WERI-Rb-1 (cell line): ENCODE results near the gene PLK2.
A peak's percentile ranks its signal among the peaks of the same experiment; 100 is the strongest.

Experiments
- DNase-seq: peaks from one replicate; pipeline ENCODE4 v3.0.0-alpha.2; 2020
- H3K27ac ChIP-seq: fragments of 250-450 bp; sonication (Bioruptor Pico); 2 replicates; pipeline ENCODE4 v1.5.1; 2020; ENCODE audit warnings: mild to moderate bottlenecking, moderate library complexity
- H3K27me3 ChIP-seq: fragments of 250-450 bp; sonication (Bioruptor Pico); 2 replicates; pipeline ENCODE4 v1.5.1; 2021; ENCODE audit warnings: mild to moderate bottlenecking, low read depth, moderate library complexity; ENCODE audit not compliant: insufficient read depth, severe bottlenecking
- H3K36me3 ChIP-seq: fragments of 250-450 bp; sonication (Bioruptor Pico); 2 replicates; pipeline ENCODE4 v1.5.1; 2020; ENCODE audit warnings: mild to moderate bottlenecking, moderate library complexity
- H3K4me3 ChIP-seq: 2 replicates; pipeline ENCODE4 v1.5.1; 2011; ENCODE audit warnings: low read depth, mild to moderate bottlenecking, control low read depth, low read length
- H3K9me3 ChIP-seq: fragments of 250-450 bp; sonication (Bioruptor Pico); 2 replicates; pipeline ENCODE4 v1.5.1; 2021; ENCODE audit warnings: mild to moderate bottlenecking, moderate library complexity; ENCODE audit not compliant: severe bottlenecking
- TF ChIP-seq, protein P1 (sequence below): IDR thresholded peaks from 2 replicates; pipeline ENCODE4 v1.5.1; 2011; ENCODE audit warnings: low read depth, mild to moderate bottlenecking, control low read depth, inconsistent platforms, low read length

The PLK2 gene

DNA sequence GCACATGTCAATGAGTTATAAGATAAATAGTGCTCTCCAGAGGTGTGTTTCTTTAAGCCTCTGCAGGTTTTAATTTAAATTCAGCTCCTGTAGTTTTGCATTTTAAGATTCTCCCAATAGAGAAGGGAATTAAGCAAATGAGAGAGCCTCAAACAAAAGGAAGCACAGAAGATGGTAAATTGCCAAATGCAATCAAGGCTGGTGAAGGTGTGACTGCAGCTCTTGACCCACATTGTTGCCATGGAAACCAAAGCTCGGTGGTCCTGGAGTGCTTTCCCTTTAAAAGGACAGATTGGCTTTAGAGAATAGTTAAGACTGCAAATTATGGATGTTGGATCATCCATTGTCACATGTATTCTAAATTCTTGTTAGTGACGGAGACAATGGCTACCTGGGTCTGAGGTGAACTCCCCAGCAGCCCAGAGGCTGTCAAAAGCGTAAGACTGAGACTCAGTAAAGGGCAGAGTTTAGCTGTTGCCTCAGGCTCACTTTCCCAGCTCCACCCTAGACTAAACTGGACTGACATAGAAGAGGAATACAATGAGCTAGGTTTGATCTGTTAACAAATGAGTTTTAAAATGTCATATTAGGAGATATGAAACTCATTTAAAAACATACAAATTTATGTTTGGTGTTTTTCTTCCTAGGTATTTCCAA is 43.6 kb upstream of the PLK2 start:
- Histone ChIP-seq H3K4me3 (no peak overlapping the region), H3K36me3 (no peaks in the 10 kb centered on the region), H3K9me3 (no peaks in the 10 kb centered on the region), H3K27me3 (no peaks in the 10 kb centered on the region), H3K27ac (no peak overlapping the region)
- no peak for DNase-seq
- TF ChIP-seq, protein P1, sequence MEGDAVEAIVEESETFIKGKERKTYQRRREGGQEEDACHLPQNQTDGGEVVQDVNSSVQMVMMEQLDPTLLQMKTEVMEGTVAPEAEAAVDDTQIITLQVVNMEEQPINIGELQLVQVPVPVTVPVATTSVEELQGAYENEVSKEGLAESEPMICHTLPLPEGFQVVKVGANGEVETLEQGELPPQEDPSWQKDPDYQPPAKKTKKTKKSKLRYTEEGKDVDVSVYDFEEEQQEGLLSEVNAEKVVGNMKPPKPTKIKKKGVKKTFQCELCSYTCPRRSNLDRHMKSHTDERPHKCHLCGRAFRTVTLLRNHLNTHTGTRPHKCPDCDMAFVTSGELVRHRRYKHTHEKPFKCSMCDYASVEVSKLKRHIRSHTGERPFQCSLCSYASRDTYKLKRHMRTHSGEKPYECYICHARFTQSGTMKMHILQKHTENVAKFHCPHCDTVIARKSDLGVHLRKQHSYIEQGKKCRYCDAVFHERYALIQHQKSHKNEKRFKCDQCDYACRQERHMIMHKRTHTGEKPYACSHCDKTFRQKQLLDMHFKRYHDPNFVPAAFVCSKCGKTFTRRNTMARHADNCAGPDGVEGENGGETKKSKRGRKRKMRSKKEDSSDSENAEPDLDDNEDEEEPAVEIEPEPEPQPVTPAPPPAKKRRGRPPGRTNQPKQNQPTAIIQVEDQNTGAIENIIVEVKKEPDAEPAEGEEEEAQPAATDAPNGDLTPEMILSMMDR = no peak

GRCh38 chr5:58501778-58502417 is 42.0 kb upstream of the PLK2 start:
- Histone ChIP-seq H3K9me3 (no peaks in the 10 kb centered on the region), H3K27ac (no peak overlapping the region), H3K36me3 (no peaks in the 10 kb centered on the region), H3K4me3 (no peak overlapping the region), H3K27me3 (no peaks in the 10 kb centered on the region)
- DNase-seq = no peak
- TF ChIP-seq, protein P1 = peak; percentile 44; the same call in 1 of the 2 replicates

DNA sequence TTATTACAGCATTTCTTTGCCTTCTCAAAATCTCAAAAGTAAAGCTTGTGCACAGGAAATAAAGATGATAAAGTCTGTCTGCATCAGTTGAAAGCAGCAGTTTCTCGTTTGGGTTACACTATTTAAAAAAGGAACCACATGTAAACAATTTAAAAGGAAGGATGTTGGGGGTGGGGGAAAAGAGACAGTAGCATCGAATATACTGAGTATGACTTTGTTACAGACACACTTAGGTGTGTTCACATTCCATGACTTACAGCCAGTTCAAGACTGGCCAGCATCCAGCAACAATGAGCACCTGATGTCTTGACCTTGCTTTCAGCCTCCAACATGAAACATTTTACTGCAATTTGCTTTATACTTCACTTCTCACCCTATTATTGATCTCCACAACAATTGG is 40.1 kb upstream of the PLK2 start:
- Histone ChIP-seq H3K27ac (no peak overlapping the region), H3K36me3 (no peaks in the 10 kb centered on the region), H3K27me3 (no peaks in the 10 kb centered on the region), H3K9me3 (no peaks in the 10 kb centered on the region), H3K4me3 (no peak overlapping the region)
- TF ChIP-seq, protein P1 = no peak
- no peak for DNase-seq

- Histone ChIP-seq H3K9me3 (no peaks in the 10 kb centered on the region), H3K4me3 (no peak overlapping the region), H3K27ac (no peak overlapping the region), H3K36me3 (no peaks in the 10 kb centered on the region), H3K27me3 (no peaks in the 10 kb centered on the region)
- no peak for DNase-seq
- TF ChIP-seq, protein P1 = no peak
Measured at GRCh38 chr5:58499231-58499630, 39.3 kb upstream of the PLK2 start.

GRCh38 chr5:58498340-58498942 is 38.6 kb upstream of the PLK2 start:
- Histone ChIP-seq H3K27ac (no peak overlapping the region), H3K9me3 (no peaks in the 10 kb centered on the region), H3K27me3 (no peaks in the 10 kb centered on the region), H3K36me3 (no peaks in the 10 kb centered on the region), H3K4me3 (no peak overlapping the region)
- DNase-seq = peak; percentile 48
- TF ChIP-seq, protein P1 = peak; percentile 59
